MM.1S (cell line): Measurements from ENCODE around the gene CEP68.

ENCODE experiments used
- DNase-seq: peaks from one replicate; pipeline ENCODE4 v3.0.0-alpha.2; 2015
- H2AFZ ChIP-seq: fragments of 300-600 bp; sonication (generic); 2 replicates; pipeline ENCODE4 v1.6.0; 2016; ENCODE audit warnings: antibody characterized with exemption, low read length
- H3F3A ChIP-seq: fragments of 300-600 bp; sonication (generic); 2 replicates; pipeline ENCODE4 v1.6.1; 2016; ENCODE audit warnings: mild to moderate bottlenecking, antibody characterized with exemption, low read length, moderate library complexity, mixed read lengths; ENCODE audit not compliant: insufficient read depth
- H3K27ac ChIP-seq: fragments of 300-600 bp; sonication (generic); 2 replicates; pipeline ENCODE4 v1.5.1; 2016; ENCODE audit warnings: mild to moderate bottlenecking, low read length
- H3K27me3 ChIP-seq: fragments of 300-600 bp; sonication (generic); replicated peaks from 2 replicates; pipeline ENCODE4 v1.6.0; 2016; ENCODE audit warnings: low read length; ENCODE audit not compliant: insufficient read depth
- H3K36me3 ChIP-seq: fragments of 300-600 bp; sonication (generic); replicated peaks from 2 replicates; pipeline ENCODE4 v1.6.1; 2016; ENCODE audit warnings: mild to moderate bottlenecking, low read length, mixed read lengths; ENCODE audit not compliant: insufficient read depth
- H3K4me1 ChIP-seq: fragments of 300-600 bp; sonication (generic); 2 replicates; pipeline ENCODE4 v1.6.1; 2016; ENCODE audit warnings: low read length, mixed read lengths
- H3K4me2 ChIP-seq: fragments of 300-600 bp; sonication (generic); 2 replicates; pipeline ENCODE4 v1.6.0; 2016; ENCODE audit warnings: low read depth, low read length
- H3K4me3 ChIP-seq: fragments of 300-600 bp; sonication (generic); 2 replicates; pipeline ENCODE4 v1.5.1; 2016; ENCODE audit warnings: low read length, mixed read lengths
- H3K79me2 ChIP-seq: fragments of 300-600 bp; sonication (generic); 2 replicates; pipeline ENCODE4 v1.6.1; 2016; ENCODE audit warnings: mixed run types, low read length, mixed read lengths
- H3K9ac ChIP-seq: fragments of 300-600 bp; sonication (generic); 2 replicates; pipeline ENCODE4 v1.6.1; 2016; ENCODE audit warnings: low read length, mixed read lengths
- H3K9me2 ChIP-seq: fragments of 300-600 bp; sonication (generic); replicated peaks from 2 replicates; pipeline ENCODE4 v1.6.1; 2016; ENCODE audit warnings: mild to moderate bottlenecking, low read length, mixed read lengths; ENCODE audit not compliant: insufficient read depth
- H3K9me3 ChIP-seq: fragments of 300-600 bp; sonication (generic); replicated peaks from 2 replicates; pipeline ENCODE4 v1.6.1; 2016; ENCODE audit warnings: mild to moderate bottlenecking, low read length, mixed read lengths; ENCODE audit not compliant: insufficient read depth
- H4K20me1 ChIP-seq: fragments of 300-600 bp; sonication (generic); 2 replicates; pipeline ENCODE4 v1.6.1; 2016; ENCODE audit warnings: mild to moderate bottlenecking, low read length, moderate library complexity, mixed read lengths; ENCODE audit not compliant: insufficient read depth
- CTCF ChIP-seq: fragments of 300-600 bp; sonication (generic); IDR thresholded peaks from 2 replicates; pipeline ENCODE4 v1.5.1; 2016; ENCODE audit warnings: antibody characterized with exemption, low read length, mixed read lengths
- EZH2 ChIP-seq: fragments of 300-600 bp; sonication (generic); optimal IDR thresholded peaks from 2 replicates; pipeline ENCODE3; 2017; ENCODE audit warnings: low read depth, mild to moderate bottlenecking, antibody characterized with exemption, low read length, mixed read lengths
- EZH2phosphoT487 ChIP-seq: fragments of 300-600 bp; sonication (generic); IDR thresholded peaks from 2 replicates; pipeline ENCODE4 v1.6.1; 2018; ENCODE audit warnings: antibody characterized with exemption, low read length

Gene CEP68, protein sequence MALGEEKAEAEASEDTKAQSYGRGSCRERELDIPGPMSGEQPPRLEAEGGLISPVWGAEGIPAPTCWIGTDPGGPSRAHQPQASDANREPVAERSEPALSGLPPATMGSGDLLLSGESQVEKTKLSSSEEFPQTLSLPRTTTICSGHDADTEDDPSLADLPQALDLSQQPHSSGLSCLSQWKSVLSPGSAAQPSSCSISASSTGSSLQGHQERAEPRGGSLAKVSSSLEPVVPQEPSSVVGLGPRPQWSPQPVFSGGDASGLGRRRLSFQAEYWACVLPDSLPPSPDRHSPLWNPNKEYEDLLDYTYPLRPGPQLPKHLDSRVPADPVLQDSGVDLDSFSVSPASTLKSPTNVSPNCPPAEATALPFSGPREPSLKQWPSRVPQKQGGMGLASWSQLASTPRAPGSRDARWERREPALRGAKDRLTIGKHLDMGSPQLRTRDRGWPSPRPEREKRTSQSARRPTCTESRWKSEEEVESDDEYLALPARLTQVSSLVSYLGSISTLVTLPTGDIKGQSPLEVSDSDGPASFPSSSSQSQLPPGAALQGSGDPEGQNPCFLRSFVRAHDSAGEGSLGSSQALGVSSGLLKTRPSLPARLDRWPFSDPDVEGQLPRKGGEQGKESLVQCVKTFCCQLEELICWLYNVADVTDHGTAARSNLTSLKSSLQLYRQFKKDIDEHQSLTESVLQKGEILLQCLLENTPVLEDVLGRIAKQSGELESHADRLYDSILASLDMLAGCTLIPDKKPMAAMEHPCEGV

DNA sequence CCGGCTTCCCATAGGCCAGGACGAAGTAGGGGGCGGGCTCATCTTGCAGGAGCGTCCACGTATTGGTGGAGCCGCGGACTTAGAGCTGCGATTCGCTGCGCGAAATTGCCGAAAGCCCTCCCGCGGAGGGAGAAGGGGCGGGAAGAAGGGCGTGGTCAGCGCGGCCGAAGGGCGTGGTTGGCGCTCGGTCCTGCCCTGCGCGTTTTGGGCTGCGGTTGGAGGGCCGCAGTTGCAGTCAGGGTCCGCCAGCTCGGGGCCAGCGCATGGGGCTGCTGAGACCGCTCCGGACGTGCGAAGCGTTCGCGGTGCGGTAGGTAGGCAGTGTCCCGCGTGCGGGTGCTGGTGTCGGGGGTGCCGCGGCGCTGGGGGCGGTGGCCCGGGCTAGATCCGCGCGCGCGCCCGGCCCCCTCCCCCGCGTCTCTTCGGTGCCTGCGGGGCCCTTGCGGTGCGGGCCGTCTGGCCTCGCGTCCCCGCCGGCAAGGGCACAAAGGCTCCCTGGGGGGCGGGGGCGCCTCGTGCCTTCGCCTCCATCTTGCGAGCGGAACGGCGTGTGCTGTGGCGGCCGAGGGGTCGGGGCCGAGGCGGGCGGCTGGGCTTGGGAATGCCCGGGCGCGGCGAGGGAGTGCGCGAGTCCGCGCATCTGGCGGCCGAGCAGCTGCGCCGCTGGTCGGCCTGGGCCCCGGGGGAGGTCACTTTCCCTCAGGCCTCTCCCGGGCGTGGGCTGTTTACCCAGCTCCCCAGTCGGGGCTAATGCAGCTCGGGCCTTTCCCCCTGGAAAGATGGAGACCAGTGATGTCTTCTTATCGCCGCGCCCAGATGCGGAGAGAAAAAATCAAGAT, at the start of gene CEP68:
Gene CEP68, plus strand, starts transcription at position 202 of the 839 bp plus-strand sequence. CDS start 13,029 bp downstream, outside the sequence.
- Histone ChIP-seq H3K27me3 (no peaks in the 10 kb centered on the region), H3K79me2 (peaks cover 49% of the 10 kb centered on the region), H3K27ac (peak within 1 kb of the TSS; percentile 65; the same call in 1 of the 2 replicates), H3K9me3 (no peaks in the 10 kb centered on the region), H2AFZ (peak within 1 kb of the TSS; percentile 73), H3K36me3 (no peaks in the 10 kb centered on the region), H3K4me3 (peak within 1 kb of the TSS; percentile 78), H3F3A (peaks cover 25% of the 10 kb centered on the region), H3K9ac (peak within 1 kb of the TSS; percentile 57), H4K20me1 (no peaks in the 10 kb centered on the region), H3K4me2 (peak within 1 kb of the TSS; percentile 81), H3K4me1 (peaks cover 53% of the 10 kb centered on the region), H3K9me2 (no peaks in the 10 kb centered on the region)
- no peak for TF ChIP-seq EZH2phosphoT487
- TF ChIP-seq EZH2 = no peak
- TF ChIP-seq CTCF = no peak
- peak; percentile 98 for DNase-seq

- Histone ChIP-seq H3K4me3 (no peak overlapping the region), H3K27ac (no peak overlapping the region; the same call in 1 of the 2 replicates), H4K20me1 (no peaks in the 10 kb centered on the region), H2AFZ (no peak overlapping the region), H3K27me3 (no peaks in the 10 kb centered on the region), H3K9me3 (no peaks in the 10 kb centered on the region), H3K36me3 (peaks cover 49% of the 10 kb centered on the region), H3K9ac (no peak overlapping the region), H3K79me2 (peaks cover 87% of the 10 kb centered on the region), H3F3A (peaks cover 22% of the 10 kb centered on the region; the same call in 1 of the 2 replicates), H3K4me2 (no peak overlapping the region), H3K4me1 (peaks cover 14% of the 10 kb centered on the region; the same call in 1 of the 2 replicates), H3K9me2 (no peaks in the 10 kb centered on the region)
- TF ChIP-seq EZH2phosphoT487 (no peak), CTCF (no peak), EZH2 (no peak)
- DNase-seq = no peak
Observed at GRCh38 chr2:65013776-65014175, 42.4 kb upstream of the CEP68 start.

DNA sequence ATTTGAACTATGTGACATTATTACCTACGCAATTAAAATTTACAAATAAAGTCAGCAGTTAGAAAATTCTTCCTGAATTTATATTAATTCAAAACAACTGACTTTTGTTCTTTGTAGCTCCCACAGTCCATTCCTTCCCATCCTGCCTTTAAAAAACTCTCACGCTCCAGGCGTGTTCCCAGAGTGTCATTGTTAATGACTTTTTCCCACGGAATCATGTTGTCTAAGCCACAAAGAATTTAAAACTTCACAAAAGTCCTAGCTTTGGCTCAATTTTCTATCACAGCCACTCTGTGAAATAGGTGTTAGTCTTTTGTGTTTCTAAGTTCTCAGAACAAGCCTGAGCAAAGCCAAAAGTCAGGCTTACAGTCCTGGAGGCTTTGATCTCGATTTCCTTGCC, 40.5 kb upstream of the CEP68 start:
- Histone ChIP-seq H3K9ac (no peak overlapping the region), H3K79me2 (peaks cover 92% of the 10 kb centered on the region), H3K27me3 (no peaks in the 10 kb centered on the region), H4K20me1 (no peaks in the 10 kb centered on the region), H3K36me3 (peaks cover 51% of the 10 kb centered on the region), H3F3A (peaks cover 21% of the 10 kb centered on the region; the same call in 1 of the 2 replicates), H3K4me1 (peaks cover 14% of the 10 kb centered on the region; the same call in 1 of the 2 replicates), H3K4me3 (no peak overlapping the region), H3K9me3 (no peaks in the 10 kb centered on the region), H3K27ac (no peak overlapping the region), H2AFZ (no peak overlapping the region), H3K4me2 (no peak overlapping the region), H3K9me2 (no peaks in the 10 kb centered on the region)
- no peak for TF ChIP-seq EZH2phosphoT487
- no peak for TF ChIP-seq EZH2
- TF ChIP-seq CTCF = no peak
- DNase-seq = no peak
